DOHH2 (cell line): ENCODE data around the gene BMPER.

ENCODE experiments used
- H3F3A ChIP-seq: fragments of 200-600 bp; sonication (generic), shearing (Covaris generic); 2 replicates; pipeline ENCODE4 v1.6.0; 2016; ENCODE audit warnings: antibody characterized with exemption, mild to moderate bottlenecking; ENCODE audit not compliant: control insufficient read depth, insufficient read depth
- H3K27ac ChIP-seq: fragments of 200-600 bp; sonication (generic); 2 replicates; pipeline ENCODE4 v1.5.1; 2014; ENCODE audit warnings: low read depth, mild to moderate bottlenecking, low read length, moderate library complexity
- H3K27me3 ChIP-seq: fragments of 200-600 bp; sonication (generic); 2 replicates; pipeline ENCODE4 v1.6.1; 2014; ENCODE audit warnings: mild to moderate bottlenecking, low read length, mixed read lengths; ENCODE audit not compliant: control insufficient read depth
- H3K36me3 ChIP-seq: fragments of 200-600 bp; sonication (generic); 2 replicates; pipeline ENCODE4 v1.6.1; 2014; ENCODE audit warnings: mild to moderate bottlenecking, low read length, moderate library complexity, mixed read lengths; ENCODE audit not compliant: control insufficient read depth
- H3K4me1 ChIP-seq: fragments of 200-600 bp; sonication (generic); 2 replicates; pipeline ENCODE4 v1.6.1; 2014; ENCODE audit warnings: mild to moderate bottlenecking, low read length, mixed read lengths; ENCODE audit not compliant: control insufficient read depth
- H3K4me2 ChIP-seq: fragments of 200-600 bp; sonication (generic); 2 replicates; pipeline ENCODE4 v1.6.0; 2014; ENCODE audit warnings: mild to moderate bottlenecking, low read length, moderate library complexity
- H3K4me3 ChIP-seq: fragments of 200-600 bp; sonication (generic); 2 replicates; pipeline ENCODE4 v1.5.1; 2014; ENCODE audit warnings: mild to moderate bottlenecking, low read length, mixed read lengths
- H3K79me2 ChIP-seq: fragments of 200-600 bp; sonication (generic); 2 replicates; pipeline ENCODE4 v1.6.1; 2014; ENCODE audit warnings: mild to moderate bottlenecking, low read length, mixed read lengths; ENCODE audit not compliant: control insufficient read depth
- H3K9me2 ChIP-seq: fragments of 200-600 bp; sonication (generic); replicated peaks from 2 replicates; pipeline ENCODE4 v1.6.1; 2014; ENCODE audit warnings: mild to moderate bottlenecking, low read length, mixed read lengths; ENCODE audit not compliant: control insufficient read depth
- H3K9me3 ChIP-seq: fragments of 200-600 bp; sonication (generic); 2 replicates; pipeline ENCODE4 v1.6.1; 2014; ENCODE audit warnings: antibody characterized with exemption, low read length, mixed read lengths; ENCODE audit not compliant: control insufficient read depth, insufficient read depth
- H4K20me1 ChIP-seq: fragments of 200-600 bp; sonication (generic); 2 replicates; pipeline ENCODE4 v1.6.0; 2014; ENCODE audit warnings: low read depth, mild to moderate bottlenecking, antibody characterized with exemption, low read length, moderate library complexity; ENCODE audit not compliant: control insufficient read depth, insufficient read depth
- EZH2phosphoT487 ChIP-seq: fragments of 200-600 bp; sonication (generic); IDR thresholded peaks from 2 replicates; pipeline ENCODE4 v1.6.1; 2017; ENCODE audit warnings: borderline replicate concordance, mild to moderate bottlenecking, antibody characterized with exemption, low read length, moderate library complexity, mixed read lengths
- TF ChIP-seq, protein P1 (sequence below): fragments of 200-600 bp; sonication (generic); IDR thresholded peaks from one replicate; pipeline ENCODE4 v1.5.1; 2014; ENCODE audit warnings: antibody characterized with exemption, mild to moderate bottlenecking, low read depth, low read length; ENCODE audit not compliant: poor library complexity, severe bottlenecking

Gene BMPER

DNA sequence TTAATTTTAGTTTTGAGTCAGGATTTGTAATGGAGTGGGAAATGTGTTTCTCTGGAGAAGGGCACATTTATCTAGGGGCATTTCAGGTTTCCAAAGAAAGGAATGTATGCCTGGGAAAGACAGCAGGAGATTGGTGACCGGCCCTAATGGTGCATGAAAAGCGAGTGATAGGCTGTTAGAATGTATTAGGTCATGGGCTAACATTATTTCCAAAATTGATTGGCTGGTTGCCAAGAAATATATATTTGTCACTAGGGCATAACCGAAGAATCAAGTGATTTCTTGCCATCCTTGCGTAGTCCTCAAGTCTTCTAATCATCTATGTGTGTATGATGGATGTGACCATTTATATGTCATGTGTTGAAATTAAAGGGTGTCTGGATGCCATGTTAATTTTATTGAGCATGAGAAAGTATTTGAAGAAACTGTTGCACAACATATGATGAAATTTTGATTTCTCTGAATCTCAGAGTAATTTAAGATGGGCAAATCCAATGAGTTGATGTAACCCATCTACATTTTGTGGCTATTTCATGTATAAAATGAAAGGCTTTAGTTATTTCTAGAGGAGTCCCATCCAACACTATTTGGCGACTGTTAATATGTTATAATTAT, 248.4 kb downstream of the BMPER start:
- Histone ChIP-seq H3K9me2 (no peaks in the 10 kb centered on the region), H3K4me2 (no peak overlapping the region), H3F3A (no peaks in the 10 kb centered on the region), H3K27ac (no peak overlapping the region), H3K36me3 (no peaks in the 10 kb centered on the region), H3K4me3 (no peak overlapping the region), H3K79me2 (no peaks in the 10 kb centered on the region), H3K9me3 (no peaks in the 10 kb centered on the region), H4K20me1 (no peaks in the 10 kb centered on the region), H3K4me1 (no peaks in the 10 kb centered on the region), H3K27me3 (no peaks in the 10 kb centered on the region)
- TF ChIP-seq, protein P1, sequence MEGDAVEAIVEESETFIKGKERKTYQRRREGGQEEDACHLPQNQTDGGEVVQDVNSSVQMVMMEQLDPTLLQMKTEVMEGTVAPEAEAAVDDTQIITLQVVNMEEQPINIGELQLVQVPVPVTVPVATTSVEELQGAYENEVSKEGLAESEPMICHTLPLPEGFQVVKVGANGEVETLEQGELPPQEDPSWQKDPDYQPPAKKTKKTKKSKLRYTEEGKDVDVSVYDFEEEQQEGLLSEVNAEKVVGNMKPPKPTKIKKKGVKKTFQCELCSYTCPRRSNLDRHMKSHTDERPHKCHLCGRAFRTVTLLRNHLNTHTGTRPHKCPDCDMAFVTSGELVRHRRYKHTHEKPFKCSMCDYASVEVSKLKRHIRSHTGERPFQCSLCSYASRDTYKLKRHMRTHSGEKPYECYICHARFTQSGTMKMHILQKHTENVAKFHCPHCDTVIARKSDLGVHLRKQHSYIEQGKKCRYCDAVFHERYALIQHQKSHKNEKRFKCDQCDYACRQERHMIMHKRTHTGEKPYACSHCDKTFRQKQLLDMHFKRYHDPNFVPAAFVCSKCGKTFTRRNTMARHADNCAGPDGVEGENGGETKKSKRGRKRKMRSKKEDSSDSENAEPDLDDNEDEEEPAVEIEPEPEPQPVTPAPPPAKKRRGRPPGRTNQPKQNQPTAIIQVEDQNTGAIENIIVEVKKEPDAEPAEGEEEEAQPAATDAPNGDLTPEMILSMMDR = no peak
- no peak for TF ChIP-seq EZH2phosphoT487

DNA sequence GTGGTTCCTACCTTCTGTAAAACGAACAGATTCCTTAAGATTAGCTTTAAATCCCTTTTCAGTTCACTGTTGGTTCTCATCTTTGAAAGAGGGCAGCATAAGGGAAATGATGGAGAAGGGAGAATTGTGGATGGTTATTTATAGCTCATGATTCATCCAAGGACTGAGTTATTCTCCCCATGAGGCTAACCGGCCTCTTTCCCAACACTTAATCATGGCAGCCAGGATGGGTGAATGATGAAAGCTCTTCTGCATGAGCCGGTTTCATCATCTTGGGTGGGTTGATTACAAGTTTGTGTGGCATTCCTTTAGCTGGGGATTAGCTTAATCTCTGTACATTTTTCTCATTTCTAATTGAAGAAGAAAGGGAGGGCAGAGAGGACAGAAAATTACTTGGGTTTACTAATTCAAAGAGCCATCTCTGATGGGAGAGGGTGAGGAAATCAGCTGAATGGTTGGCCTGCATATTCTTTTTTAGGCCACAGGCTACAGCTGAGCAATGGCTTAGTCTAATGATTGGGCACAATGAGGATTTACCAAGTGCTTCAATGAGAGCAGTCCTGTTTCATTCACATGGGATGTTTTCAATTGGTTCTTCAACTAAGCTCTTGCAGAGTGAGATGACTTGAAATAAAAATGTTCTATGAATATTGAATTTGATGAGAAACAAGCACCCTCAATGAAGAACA, 250.0 kb downstream of the BMPER start:
- Histone ChIP-seq H4K20me1 (no peaks in the 10 kb centered on the region), H3K9me3 (no peaks in the 10 kb centered on the region), H3K4me1 (no peaks in the 10 kb centered on the region), H3K4me3 (no peak overlapping the region), H3K36me3 (no peaks in the 10 kb centered on the region), H3K27ac (no peak overlapping the region), H3K9me2 (no peaks in the 10 kb centered on the region), H3K4me2 (no peak overlapping the region), H3F3A (no peaks in the 10 kb centered on the region), H3K27me3 (no peaks in the 10 kb centered on the region), H3K79me2 (no peaks in the 10 kb centered on the region)
- TF ChIP-seq EZH2phosphoT487 = no peak
- TF ChIP-seq, protein P1 = no peak

DNA sequence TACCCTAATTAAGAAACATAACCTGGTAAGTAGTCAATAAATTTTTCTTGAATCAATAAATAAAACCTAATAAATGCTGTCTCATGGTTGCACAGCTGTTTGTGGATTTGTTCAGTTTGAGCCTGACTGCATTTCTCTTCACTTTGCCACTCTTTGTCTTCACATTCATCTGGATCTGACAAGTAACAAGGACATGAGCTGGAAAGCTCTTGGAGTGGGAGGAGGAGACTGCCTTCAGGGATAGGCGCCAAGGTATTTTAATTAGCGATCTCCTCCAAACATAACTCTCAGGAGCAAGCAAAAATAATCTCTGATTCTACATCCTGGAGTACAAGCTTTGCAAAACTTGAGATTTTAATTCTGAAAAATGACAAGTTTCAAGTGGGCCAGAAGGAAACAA, 251.0 kb downstream of the BMPER start:
- no peaks in the 10 kb centered on the region for H3F3A ChIP-seq
- TF ChIP-seq, protein P1 = no peak
- no peak for TF ChIP-seq EZH2phosphoT487
- no peaks in the 10 kb centered on the region for H4K20me1 ChIP-seq
- H3K9me3 ChIP-seq = no peaks in the 10 kb centered on the region
- no peaks in the 10 kb centered on the region for H3K36me3 ChIP-seq
- H3K4me2 ChIP-seq = no peak overlapping the region
- no peaks in the 10 kb centered on the region for H3K9me2 ChIP-seq
- H3K4me1 ChIP-seq = no peaks in the 10 kb centered on the region
- no peaks in the 10 kb centered on the region for H3K27me3 ChIP-seq
- no peaks in the 10 kb centered on the region for H3K79me2 ChIP-seq
- H3K27ac ChIP-seq = no peak overlapping the region
- H3K4me3 ChIP-seq = no peak overlapping the region
